ENCODE results near the gene DGAT2.

- TF ChIP-seq CTCF (IDR thresholded peaks at IDR 0.05 in 4 of 5, conservative IDR thresholded peaks at IDR 0.05 in 1 of 5) (no peak), POLR2A (IDR thresholded peaks at IDR 0.05) (no peak)
These were observed 40.5 kb downstream of the DGAT2 start for GRCh38 chr11:75809111-75809510.

Measured in gastrocnemius medialis (tissue), 4 donors.